Measurements from ENCODE around the gene USP44. TPM values are rescaled to one million over a fixed set of nuclear protein-coding genes. Genes with fewer than 3 reads are reported as not detected.
A peak's percentile ranks its signal among the peaks of the same experiment; 100 is the strongest.

The USP44 gene
- total RNA-seq, 1 experiment from 2014 or later, result not detected

DNA sequence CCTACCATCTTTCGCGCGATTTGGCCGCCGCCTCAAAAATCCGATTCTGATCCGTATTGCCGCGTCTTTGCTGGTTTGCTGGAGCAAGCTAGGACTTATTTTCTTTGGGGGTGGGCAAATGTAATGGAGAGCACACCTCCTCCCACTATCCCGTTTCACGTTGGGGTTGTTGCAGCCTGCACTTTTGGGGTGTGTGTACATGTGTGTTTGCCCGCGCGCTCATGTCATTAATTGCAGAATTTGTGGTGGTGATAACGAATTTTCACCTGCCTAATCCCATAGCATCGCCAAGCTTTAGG is 76.7 kb downstream of the USP44 start:
- TF ChIP-seq EZH2phosphoT487 (IDR thresholded peaks at IDR 0.05; ENCODE audit: borderline replicate concordance, low read length) (no peak), EZH2 (IDR thresholded peaks at IDR 0.05; ENCODE audit: low read length, unreplicated experiment) (no peak)
- TF ChIP-seq, protein P1, sequence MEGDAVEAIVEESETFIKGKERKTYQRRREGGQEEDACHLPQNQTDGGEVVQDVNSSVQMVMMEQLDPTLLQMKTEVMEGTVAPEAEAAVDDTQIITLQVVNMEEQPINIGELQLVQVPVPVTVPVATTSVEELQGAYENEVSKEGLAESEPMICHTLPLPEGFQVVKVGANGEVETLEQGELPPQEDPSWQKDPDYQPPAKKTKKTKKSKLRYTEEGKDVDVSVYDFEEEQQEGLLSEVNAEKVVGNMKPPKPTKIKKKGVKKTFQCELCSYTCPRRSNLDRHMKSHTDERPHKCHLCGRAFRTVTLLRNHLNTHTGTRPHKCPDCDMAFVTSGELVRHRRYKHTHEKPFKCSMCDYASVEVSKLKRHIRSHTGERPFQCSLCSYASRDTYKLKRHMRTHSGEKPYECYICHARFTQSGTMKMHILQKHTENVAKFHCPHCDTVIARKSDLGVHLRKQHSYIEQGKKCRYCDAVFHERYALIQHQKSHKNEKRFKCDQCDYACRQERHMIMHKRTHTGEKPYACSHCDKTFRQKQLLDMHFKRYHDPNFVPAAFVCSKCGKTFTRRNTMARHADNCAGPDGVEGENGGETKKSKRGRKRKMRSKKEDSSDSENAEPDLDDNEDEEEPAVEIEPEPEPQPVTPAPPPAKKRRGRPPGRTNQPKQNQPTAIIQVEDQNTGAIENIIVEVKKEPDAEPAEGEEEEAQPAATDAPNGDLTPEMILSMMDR (conservative IDR thresholded peaks at IDR 0.05; ENCODE audit: low read depth, low read length), result no peak
- Histone ChIP-seq H3K79me2 (ENCODE audit: low read length) (peaks cover 57% of the 10 kb centered on the region), H3K9ac (ENCODE audit: low read length) (peak overlapping the region; percentile 98), H3K27ac (ENCODE audit: low read length) (peak overlapping the region; percentile 83; the same call in 1 of the 2 replicates), H2AFZ (ENCODE audit: low read length) (peak overlapping the region; percentile 95; the same call in 1 of the 2 replicates), H3K27me3 (ENCODE audit: low read length) (no peaks in the 10 kb centered on the region), H3K36me3 (ENCODE audit: low read depth, low read length) (peaks cover 32% of the 10 kb centered on the region), H3K4me1 (ENCODE audit: insufficient read depth, low read length) (peaks cover 22% of the 10 kb centered on the region), H3F3A (ENCODE audit: low read length, unreplicated experiment) (no peaks in the 10 kb centered on the region), H4K20me1 (ENCODE audit: low read length) (peaks cover 29% of the 10 kb centered on the region), H3K9me2 (replicated peaks; ENCODE audit: low read length) (no peaks in the 10 kb centered on the region), H3K4me2 (ENCODE audit: low read length) (peak overlapping the region; percentile 86), H3K4me3 (ENCODE audit: low read length) (peak overlapping the region; percentile 91), H3K9me3 (ENCODE audit: low read length) (no peaks in the 10 kb centered on the region)
- BruUV-seq (replicated peaks), result no TSS peak
- ATAC-seq (no peak), DNase-seq (peak; percentile 7)
- POLR2A ChIA-PET (ENCODE audit: unreplicated experiment), result interaction anchor here (0.5 to 0.7 kb wide), 2 partner anchors 50 to 57 kb away, joined by 3 to 8 read pairs; no protein-coding TSS in a partner anchor
- CTCF ChIA-PET, result interaction anchor here (0.8 kb wide), 1 partner anchor 60 kb away, joined by 7 read pairs; no protein-coding TSS in a partner anchor
- intact Hi-C loops (cut with micrococcal nuclease), result loop anchor here (5.0 kb wide), 2 partner anchors 137 to 472 kb away; partner anchors contain the start of gene NDUFA12

DNA sequence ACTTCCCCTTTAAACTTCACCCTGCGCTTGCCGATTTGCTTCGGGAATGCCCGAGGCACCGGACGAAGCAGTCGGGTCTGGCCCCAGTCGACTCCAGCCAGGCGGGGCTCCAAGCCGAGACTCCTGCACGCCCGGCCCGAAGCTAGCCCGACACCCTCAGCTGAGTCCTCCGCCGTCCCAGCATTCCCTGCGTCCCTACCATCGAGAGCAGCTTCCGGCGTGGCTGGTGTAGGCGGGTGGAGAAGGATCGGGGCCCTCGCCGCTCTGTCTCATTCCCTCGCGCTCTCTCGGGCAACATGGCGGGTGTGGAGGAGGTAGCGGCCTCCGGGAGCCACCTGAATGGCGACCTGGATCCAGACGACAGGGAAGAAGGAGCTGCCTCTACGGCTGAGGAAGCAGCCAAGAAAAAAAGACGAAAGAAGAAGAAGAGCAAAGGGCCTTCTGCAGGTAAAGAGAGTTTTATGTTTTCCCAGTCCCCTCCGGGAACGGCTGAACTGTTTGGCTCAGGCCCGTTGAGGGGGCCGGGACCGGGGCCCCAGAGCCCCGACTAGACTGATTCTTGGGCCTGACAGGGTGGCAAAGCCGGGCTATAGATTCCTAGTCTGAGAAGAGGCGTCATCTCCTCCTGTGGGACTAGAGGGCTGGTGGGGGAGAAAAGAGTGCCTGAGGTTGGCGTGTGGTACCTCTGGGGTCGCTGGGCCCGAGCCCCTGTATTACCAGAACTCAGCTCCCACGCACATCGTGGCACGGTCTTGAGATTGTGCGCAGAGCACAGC is 77.2 kb downstream of the USP44 start, which contains the start of gene METAP2:
METAP2 (plus strand) TSS at position 269 of the 776 bp plus-strand sequence; CDS start at position 297, 28 bp downstream.
- Histone ChIP-seq H3K9ac (ENCODE audit: low read length) (peak within 1 kb of the TSS; percentile 98), H3K79me2 (ENCODE audit: low read length) (peaks cover 52% of the 10 kb centered on the region), H3K27me3 (ENCODE audit: low read length) (no peaks in the 10 kb centered on the region), H4K20me1 (ENCODE audit: low read length) (peaks cover 27% of the 10 kb centered on the region), H3F3A (ENCODE audit: low read length, unreplicated experiment) (no peaks in the 10 kb centered on the region), H3K4me3 (ENCODE audit: low read length) (peak within 1 kb of the TSS; percentile 91), H3K4me2 (ENCODE audit: low read length) (peak within 1 kb of the TSS; percentile 86), H3K4me1 (ENCODE audit: insufficient read depth, low read length) (peaks cover 22% of the 10 kb centered on the region), H3K27ac (ENCODE audit: low read length) (peak within 1 kb of the TSS; percentile 83), H3K9me3 (ENCODE audit: low read length) (no peaks in the 10 kb centered on the region), H3K36me3 (ENCODE audit: low read depth, low read length) (peaks cover 30% of the 10 kb centered on the region), H3K9me2 (replicated peaks; ENCODE audit: low read length) (no peaks in the 10 kb centered on the region), H2AFZ (ENCODE audit: low read length) (peak within 1 kb of the TSS; percentile 95)
- ATAC-seq, result peak; percentile 96
- TF ChIP-seq, protein P1 (conservative IDR thresholded peaks at IDR 0.05; ENCODE audit: low read depth, low read length), result no peak
- no peak for TF ChIP-seq EZH2phosphoT487 (IDR thresholded peaks at IDR 0.05; ENCODE audit: borderline replicate concordance, low read length)
- no peak for TF ChIP-seq EZH2 (IDR thresholded peaks at IDR 0.05; ENCODE audit: low read length, unreplicated experiment)
- intact Hi-C loops (cut with micrococcal nuclease), result loop anchor here (2.0 to 5.0 kb wide), 3 partner anchors 61 to 472 kb away; partner anchors contain the start of gene NDUFA12
- CTCF ChIA-PET, result interaction anchor here (1.4 kb wide), 1 partner anchor 61 kb away, joined by 7 read pairs; no protein-coding TSS in a partner anchor
- BruUV-seq (replicated peaks), result TSS peak; percentile 71
- POLR2A ChIA-PET (ENCODE audit: unreplicated experiment), result interaction anchor here (0.5 to 1.0 kb wide), 11 partner anchors 49 to 290 kb away, joined by 3 to 29 read pairs (median 4); no protein-coding TSS in a partner anchor
- DNase-seq, result peak; percentile 96

Measured in PC-3 (cell line).